GM20431 (cell line): ENCODE data around the gene ARPIN.

Experiments used
- in situ Hi-C: fragments of 300-500 bp; cut with MseI, MboI; formaldehyde crosslinking; loops from one replicate; pipeline ENCODE4 v1.15.0; 2020; ENCODE audit warnings: low sequenced_read_pairs; ENCODE audit not compliant: unreplicated experiment

Gene ARPIN

GRCh38 chr15:89912145-89912673 is 543 bp downstream of the ARPIN start:
- in situ Hi-C loops: loop anchor here (10.0 kb wide), 1 partner anchor 163 kb away; no protein-coding TSS in a partner anchor

- in situ Hi-C loops: loop anchor here (10.0 kb wide), 1 partner anchor 164 kb away; no protein-coding TSS in a partner anchor
These were observed 1.7 kb downstream of the ARPIN start for GRCh38 chr15:89910891-89911626.

GRCh38 chr15:89909611-89910010 is 3.1 kb downstream of the ARPIN start:
- in situ Hi-C loops: loop anchor here (10.0 kb wide), 1 partner anchor 165 kb away; no protein-coding TSS in a partner anchor

GRCh38 chr15:89908226-89908625 is 4.5 kb downstream of the ARPIN start:
- in situ Hi-C loops: no loop called here

GRCh38 chr15:89907289-89907688 is 5.5 kb downstream of the ARPIN start:
- in situ Hi-C loops: no loop called here

- in situ Hi-C loops: no loop called here
These were observed 6.8 kb downstream of the ARPIN start for GRCh38 chr15:89905846-89906378.

- in situ Hi-C loops: no loop called here
These were observed 8.2 kb downstream of the ARPIN start for GRCh38 chr15:89904519-89904918.

- in situ Hi-C loops: no loop called here
These were observed 9.0 kb downstream of the ARPIN start for GRCh38 chr15:89903858-89904130.

- in situ Hi-C loops: no loop called here
These were observed 9.5 kb downstream of the ARPIN start for GRCh38 chr15:89903015-89903857.

- in situ Hi-C loops: no loop called here
These were observed 11.9 kb downstream of the ARPIN start for GRCh38 chr15:89900849-89901248.

- in situ Hi-C loops: loop anchor here (10.0 kb wide), 1 partner anchor 185 kb away; no protein-coding TSS in a partner anchor
These were observed 12.7 kb downstream of the ARPIN start for GRCh38 chr15:89899951-89900567.

GRCh38 chr15:89899295-89899945 is 13.3 kb downstream of the ARPIN start:
- in situ Hi-C loops: loop anchor here (10.0 kb wide), 1 partner anchor 185 kb away; no protein-coding TSS in a partner anchor

GRCh38 chr15:89898614-89899294 is 14.0 kb downstream of the ARPIN start:
- in situ Hi-C loops: loop anchor here (10.0 kb wide), 1 partner anchor 186 kb away; no protein-coding TSS in a partner anchor

GRCh38 chr15:89898146-89898545 is 14.6 kb downstream of the ARPIN start:
- in situ Hi-C loops: loop anchor here (10.0 kb wide), 1 partner anchor 187 kb away; no protein-coding TSS in a partner anchor

- in situ Hi-C loops: loop anchor here (10.0 kb wide), 1 partner anchor 191 kb away; no protein-coding TSS in a partner anchor
These were observed 18.9 kb downstream of the ARPIN start, which contains the start of gene AP3S2 for GRCh38 chr15:89893696-89894447. AP3S2 (minus strand) TSS chr15:89893994; CDS start chr15:89893949, 45 bp downstream.

- in situ Hi-C loops: loop anchor here (10.0 kb wide), 1 partner anchor 192 kb away; no protein-coding TSS in a partner anchor
These were observed 19.7 kb downstream of the ARPIN start for GRCh38 chr15:89893027-89893426.

- in situ Hi-C loops: no loop called here
These were observed 24.4 kb downstream of the ARPIN start for GRCh38 chr15:89888214-89888804.

GRCh38 chr15:89885611-89886010 is 27.1 kb downstream of the ARPIN start:
- in situ Hi-C loops: no loop called here
